GM06990 (cell line): ENCODE measurements around the gene USP24.
A peak's percentile ranks its signal among the peaks of the same experiment; 100 is the strongest.

Experiments used
- DNase-seq: peaks from one replicate; pipeline ENCODE4 v3.0.0-alpha.2; 2011; ENCODE audit not compliant: insufficient read length; ENCODE audit errors: extremely low read depth
- H3K27me3 ChIP-seq: replicated peaks from 2 replicates; pipeline ENCODE4 v1.6.0; 2011; ENCODE audit warnings: low read length; ENCODE audit not compliant: control insufficient read depth, insufficient read depth
- H3K36me3 ChIP-seq: 2 replicates; pipeline ENCODE4 v1.5.1; 2011; ENCODE audit warnings: low read length; ENCODE audit not compliant: control insufficient read depth, insufficient read depth
- H3K4me3 ChIP-seq: replicated peaks from 2 replicates; pipeline ENCODE4 v1.5.1; 2011; ENCODE audit warnings: low read depth, mild to moderate bottlenecking, control low read depth, low read length
- CTCF ChIP-seq: IDR thresholded peaks from 2 replicates; pipeline ENCODE4 v1.5.1; 2011; ENCODE audit warnings: low read length, control low read depth, mild to moderate bottlenecking, inconsistent platforms; ENCODE audit not compliant: insufficient read depth, poor library complexity, severe bottlenecking

Gene USP24

GRCh38 chr1:55224729-55225128 is 9.6 kb upstream of the USP24 start:
- no peaks in the 10 kb centered on the region for H3K27me3 ChIP-seq
- no peaks in the 10 kb centered on the region for H3K36me3 ChIP-seq
- no peak for TF ChIP-seq CTCF
- no peak for DNase-seq
- H3K4me3 ChIP-seq = no peak overlapping the region

- no peak for TF ChIP-seq CTCF
- no peak for DNase-seq
- no peaks in the 10 kb centered on the region for H3K27me3 ChIP-seq
- H3K4me3 ChIP-seq = no peak overlapping the region
- no peaks in the 10 kb centered on the region for H3K36me3 ChIP-seq
These were observed 7.0 kb upstream of the USP24 start for GRCh38 chr1:55222152-55222551.

- no peak overlapping the region for H3K4me3 ChIP-seq
- H3K27me3 ChIP-seq = no peaks in the 10 kb centered on the region
- no peaks in the 10 kb centered on the region for H3K36me3 ChIP-seq
- DNase-seq = no peak
- no peak for TF ChIP-seq CTCF
These were observed 2.2 kb upstream of the USP24 start for GRCh38 chr1:55217226-55217986.

- no peaks in the 10 kb centered on the region for H3K36me3 ChIP-seq
- H3K27me3 ChIP-seq = no peaks in the 10 kb centered on the region
- DNase-seq = no peak
- H3K4me3 ChIP-seq = peak overlapping the region; percentile 93
- no peak for TF ChIP-seq CTCF
These were observed 932 bp upstream of the USP24 start for GRCh38 chr1:55216096-55216495.

- Histone ChIP-seq H3K27me3 (no peaks in the 10 kb centered on the region), H3K36me3 (no peaks in the 10 kb centered on the region), H3K4me3 (peak overlapping the region; percentile 93)
- no peak for TF ChIP-seq CTCF
- no peak for DNase-seq
These were observed 300 bp downstream of the USP24 start for GRCh38 chr1:55214934-55215193.
